ENCODE measurements around the gene KRT13.

DNA sequence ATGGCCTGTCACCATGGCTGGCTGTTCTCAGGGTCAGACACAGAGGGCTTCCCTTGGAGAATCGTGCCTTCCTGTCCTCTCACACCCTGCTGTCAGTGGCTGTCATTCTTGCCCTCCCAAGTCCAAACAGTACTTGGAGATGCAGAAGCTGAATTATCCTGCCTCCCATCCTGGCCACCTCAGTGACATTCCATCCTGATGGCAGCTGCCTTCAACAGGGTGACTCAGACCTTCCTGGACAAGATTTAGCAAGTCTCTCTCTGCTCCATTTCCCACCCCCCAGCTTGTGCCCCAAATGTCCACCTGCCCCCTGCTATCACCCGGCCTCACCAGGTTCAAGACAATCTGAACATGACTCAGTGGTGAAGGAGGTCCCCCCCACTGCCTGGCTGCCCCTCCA is 10.9 kb downstream of the KRT13 start:
- TF ChIP-seq, protein P1, sequence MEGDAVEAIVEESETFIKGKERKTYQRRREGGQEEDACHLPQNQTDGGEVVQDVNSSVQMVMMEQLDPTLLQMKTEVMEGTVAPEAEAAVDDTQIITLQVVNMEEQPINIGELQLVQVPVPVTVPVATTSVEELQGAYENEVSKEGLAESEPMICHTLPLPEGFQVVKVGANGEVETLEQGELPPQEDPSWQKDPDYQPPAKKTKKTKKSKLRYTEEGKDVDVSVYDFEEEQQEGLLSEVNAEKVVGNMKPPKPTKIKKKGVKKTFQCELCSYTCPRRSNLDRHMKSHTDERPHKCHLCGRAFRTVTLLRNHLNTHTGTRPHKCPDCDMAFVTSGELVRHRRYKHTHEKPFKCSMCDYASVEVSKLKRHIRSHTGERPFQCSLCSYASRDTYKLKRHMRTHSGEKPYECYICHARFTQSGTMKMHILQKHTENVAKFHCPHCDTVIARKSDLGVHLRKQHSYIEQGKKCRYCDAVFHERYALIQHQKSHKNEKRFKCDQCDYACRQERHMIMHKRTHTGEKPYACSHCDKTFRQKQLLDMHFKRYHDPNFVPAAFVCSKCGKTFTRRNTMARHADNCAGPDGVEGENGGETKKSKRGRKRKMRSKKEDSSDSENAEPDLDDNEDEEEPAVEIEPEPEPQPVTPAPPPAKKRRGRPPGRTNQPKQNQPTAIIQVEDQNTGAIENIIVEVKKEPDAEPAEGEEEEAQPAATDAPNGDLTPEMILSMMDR (conservative IDR thresholded peaks at IDR 0.05; ENCODE audit: low read depth, low read length): no peak
- no peak for TF ChIP-seq EZH2 (IDR thresholded peaks at IDR 0.05; ENCODE audit: low read length, unreplicated experiment)
- TF ChIP-seq EZH2phosphoT487 (IDR thresholded peaks at IDR 0.05; ENCODE audit: borderline replicate concordance, low read length): no peak

Measured in PC-3 (cell line).